Osteocyte (in vitro differentiated cells): ENCODE data around the gene DENND1A. TPM values are rescaled to one million over a fixed set of nuclear protein-coding genes. Genes with fewer than 3 reads are reported as not detected.

Experiments used
- DNase-seq: peaks from one replicate; pipeline ENCODE4 v3.0.0; 2021; ENCODE audit warnings: mixed read lengths; ENCODE audit not compliant: unreplicated experiment; ENCODE audit errors: extremely low spot score
- H3K27ac Mint-ChIP-seq: one replicate; pipeline ENCODE4 v1.8.0; 2021; ENCODE audit warnings: mild to moderate bottlenecking, mixed read lengths; ENCODE audit not compliant: unreplicated experiment
- H3K27me3 Mint-ChIP-seq: one replicate; pipeline ENCODE4 v1.8.0; 2021; ENCODE audit warnings: mixed read lengths; ENCODE audit not compliant: unreplicated experiment
- H3K36me3 Mint-ChIP-seq: one replicate; pipeline ENCODE4 v1.8.0; 2021; ENCODE audit warnings: mixed read lengths; ENCODE audit not compliant: unreplicated experiment
- H3K4me1 Mint-ChIP-seq: one replicate; pipeline ENCODE4 v1.8.0; 2021; ENCODE audit warnings: mixed read lengths; ENCODE audit not compliant: unreplicated experiment
- H3K4me3 Mint-ChIP-seq: one replicate; pipeline ENCODE4 v1.8.0; 2021; ENCODE audit warnings: mild to moderate bottlenecking, moderate library complexity, mixed read lengths; ENCODE audit not compliant: unreplicated experiment
- H3K9me3 Mint-ChIP-seq: one replicate; pipeline ENCODE4 v1.8.0; 2021; ENCODE audit warnings: mixed read lengths; ENCODE audit not compliant: unreplicated experiment
- total RNA-seq: library from RNA; stranded (reverse); gene quantifications from 2 replicates; pipeline ENCODE4 v1.2.1, GENCODE V29; 2021
- TF ChIP-seq, protein P1 (sequence below): fragments of 200-600 bp; sonication (generic); IDR thresholded peaks from 2 replicates; pipeline ENCODE4 v1.5.0; 2021; ENCODE audit warnings: antibody characterized with exemption, mild to moderate bottlenecking, moderate library complexity

DENND1A gene
- total RNA-seq, 1 donor from 2014 or later, result 19.8 TPM

DNA sequence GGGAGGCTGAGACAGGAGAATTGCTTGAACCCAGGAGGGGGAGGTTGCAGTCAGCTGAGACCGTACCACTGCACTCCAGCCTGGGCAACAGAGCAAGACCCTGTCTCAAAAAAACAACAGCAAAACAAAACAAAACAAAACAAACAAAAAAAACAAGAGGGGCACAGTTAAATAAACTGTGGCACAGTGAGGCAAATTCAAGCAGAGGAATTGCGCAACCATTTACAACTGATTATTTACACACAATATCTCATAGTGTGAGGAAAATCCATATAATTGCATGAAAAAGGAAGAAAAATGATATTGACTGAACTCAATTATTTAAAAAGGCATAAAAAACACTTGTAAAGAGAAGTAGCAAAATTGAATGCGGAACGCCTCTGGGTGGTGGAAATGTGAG, 412.4 kb downstream of the DENND1A start:
- TF ChIP-seq, protein P1, sequence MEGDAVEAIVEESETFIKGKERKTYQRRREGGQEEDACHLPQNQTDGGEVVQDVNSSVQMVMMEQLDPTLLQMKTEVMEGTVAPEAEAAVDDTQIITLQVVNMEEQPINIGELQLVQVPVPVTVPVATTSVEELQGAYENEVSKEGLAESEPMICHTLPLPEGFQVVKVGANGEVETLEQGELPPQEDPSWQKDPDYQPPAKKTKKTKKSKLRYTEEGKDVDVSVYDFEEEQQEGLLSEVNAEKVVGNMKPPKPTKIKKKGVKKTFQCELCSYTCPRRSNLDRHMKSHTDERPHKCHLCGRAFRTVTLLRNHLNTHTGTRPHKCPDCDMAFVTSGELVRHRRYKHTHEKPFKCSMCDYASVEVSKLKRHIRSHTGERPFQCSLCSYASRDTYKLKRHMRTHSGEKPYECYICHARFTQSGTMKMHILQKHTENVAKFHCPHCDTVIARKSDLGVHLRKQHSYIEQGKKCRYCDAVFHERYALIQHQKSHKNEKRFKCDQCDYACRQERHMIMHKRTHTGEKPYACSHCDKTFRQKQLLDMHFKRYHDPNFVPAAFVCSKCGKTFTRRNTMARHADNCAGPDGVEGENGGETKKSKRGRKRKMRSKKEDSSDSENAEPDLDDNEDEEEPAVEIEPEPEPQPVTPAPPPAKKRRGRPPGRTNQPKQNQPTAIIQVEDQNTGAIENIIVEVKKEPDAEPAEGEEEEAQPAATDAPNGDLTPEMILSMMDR, result no peak
- no peak overlapping the region for H3K4me3 Mint-ChIP-seq
- H3K4me1 Mint-ChIP-seq, result no peaks in the 10 kb centered on the region
- DNase-seq, result no peak
- no peak overlapping the region for H3K27ac Mint-ChIP-seq
- no peaks in the 10 kb centered on the region for H3K27me3 Mint-ChIP-seq
- no peaks in the 10 kb centered on the region for H3K9me3 Mint-ChIP-seq
- no peaks in the 10 kb centered on the region for H3K36me3 Mint-ChIP-seq

DNA sequence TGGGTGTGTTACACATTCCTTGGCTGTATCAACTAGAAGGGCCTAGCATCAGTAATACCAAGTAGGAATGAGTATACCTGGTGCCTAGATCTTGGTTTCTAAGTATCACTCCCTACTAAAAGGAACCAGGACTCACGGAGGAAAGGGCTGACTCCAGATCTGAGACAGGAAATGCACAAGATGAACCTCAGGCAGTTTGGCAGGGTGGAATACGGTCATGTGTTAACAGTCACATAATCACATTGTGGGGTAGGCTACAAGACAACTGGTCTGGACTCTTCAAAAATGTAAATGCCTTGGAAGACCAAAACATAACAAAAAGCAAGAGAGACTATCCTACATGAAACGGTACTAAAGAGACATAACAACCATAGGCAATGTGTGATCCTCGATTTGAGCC, 415.2 kb downstream of the DENND1A start:
- Mint-ChIP-seq H3K27me3 (no peaks in the 10 kb centered on the region), H3K4me1 (no peaks in the 10 kb centered on the region), H3K27ac (no peak overlapping the region), H3K4me3 (no peak overlapping the region), H3K36me3 (no peaks in the 10 kb centered on the region), H3K9me3 (no peaks in the 10 kb centered on the region)
- TF ChIP-seq, protein P1, result no peak
- DNase-seq, result no peak

DNA sequence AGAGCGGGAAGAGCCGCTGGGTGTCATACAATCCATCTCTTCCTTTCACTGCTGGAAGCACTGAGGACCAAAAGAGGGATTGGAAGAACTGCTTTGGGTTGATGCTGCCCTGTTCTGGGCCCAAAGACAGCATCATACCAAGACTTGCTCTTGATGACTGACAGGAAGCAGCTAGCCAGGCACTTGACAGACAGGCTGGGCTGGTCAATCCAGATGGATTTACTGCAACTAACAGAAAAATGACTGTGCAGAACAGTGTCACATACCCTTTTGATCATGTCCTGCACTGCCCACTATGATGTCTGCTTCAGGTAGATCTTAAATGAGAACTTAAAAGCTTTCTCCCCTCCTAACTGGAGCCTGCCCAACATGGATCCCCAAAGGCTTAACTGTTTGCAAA, 416.4 kb downstream of the DENND1A start:
- Mint-ChIP-seq H3K9me3 (no peaks in the 10 kb centered on the region), H3K27ac (no peak overlapping the region), H3K4me1 (no peaks in the 10 kb centered on the region), H3K27me3 (no peaks in the 10 kb centered on the region), H3K4me3 (no peak overlapping the region), H3K36me3 (no peaks in the 10 kb centered on the region)
- no peak for DNase-seq
- TF ChIP-seq, protein P1, result no peak

DNA sequence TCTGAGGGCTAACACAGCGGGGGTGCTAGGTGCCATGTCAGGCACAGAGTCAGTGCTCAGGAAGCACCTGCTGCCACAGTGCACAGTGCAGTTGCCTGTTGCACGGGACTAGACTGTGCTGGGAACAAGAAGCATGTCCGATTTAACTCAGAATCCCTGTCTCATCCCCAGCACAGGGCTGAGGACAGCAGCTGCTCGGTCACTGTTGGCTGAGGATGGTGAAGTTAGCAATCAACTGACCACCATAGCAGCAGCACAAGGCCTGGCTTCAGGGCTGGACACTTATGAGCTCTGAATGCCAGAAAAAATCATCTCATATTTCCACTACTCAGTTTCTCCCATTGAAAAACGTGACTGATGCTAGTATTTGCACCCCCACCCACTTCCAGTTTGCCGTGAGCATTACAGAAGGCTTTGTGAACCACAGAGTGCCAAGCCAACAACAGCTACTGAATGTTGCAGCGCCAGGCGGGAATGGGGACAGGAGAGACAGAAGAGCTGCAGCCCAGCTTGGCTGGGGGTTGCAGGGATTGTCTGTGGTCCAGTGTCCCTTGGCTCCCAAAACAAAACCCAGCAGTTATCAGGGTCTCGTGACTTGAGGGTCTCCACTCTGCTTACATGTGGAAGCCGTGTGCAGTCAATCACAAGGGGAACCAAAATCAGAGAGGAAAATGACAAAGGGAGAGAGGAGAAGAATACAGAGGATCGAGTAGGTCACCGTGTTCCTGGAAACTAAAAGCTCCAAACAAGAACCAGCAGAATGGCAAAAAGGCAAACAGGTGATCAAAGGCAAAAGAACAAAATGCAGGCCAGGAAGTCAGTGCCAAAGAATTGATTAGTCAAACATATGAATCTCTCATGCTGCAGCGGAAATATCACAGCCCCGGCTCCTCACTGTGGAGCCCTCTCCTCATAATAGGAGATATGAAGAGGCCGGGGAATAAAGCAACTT, 418.3 kb downstream of the DENND1A start:
- Mint-ChIP-seq H3K4me3 (no peak overlapping the region), H3K4me1 (no peaks in the 10 kb centered on the region), H3K27me3 (no peaks in the 10 kb centered on the region), H3K27ac (no peak overlapping the region), H3K9me3 (no peaks in the 10 kb centered on the region), H3K36me3 (no peaks in the 10 kb centered on the region)
- DNase-seq, result no peak
- TF ChIP-seq, protein P1, result no peak

DNA sequence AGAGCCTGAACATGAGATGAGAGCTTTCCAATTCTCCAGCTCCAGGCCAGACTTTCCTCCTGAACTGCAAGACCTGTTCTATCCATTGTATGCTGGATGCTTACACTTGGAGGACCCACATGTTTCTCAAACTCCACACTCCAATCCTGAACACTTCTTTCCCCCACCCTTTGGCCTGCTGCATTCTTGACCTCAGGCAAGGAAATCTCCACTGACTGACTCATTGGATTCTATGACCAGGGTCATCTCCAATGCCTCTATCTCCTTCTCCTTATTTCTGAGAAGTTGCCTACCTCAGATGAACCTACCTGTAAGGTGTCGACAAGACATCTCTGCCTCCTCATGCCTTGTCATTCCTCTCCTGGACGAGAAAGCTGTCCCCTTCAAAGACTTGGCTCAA, 420.3 kb downstream of the DENND1A start:
- TF ChIP-seq, protein P1, result no peak
- Mint-ChIP-seq H3K4me1 (no peaks in the 10 kb centered on the region), H3K36me3 (no peaks in the 10 kb centered on the region), H3K4me3 (no peak overlapping the region), H3K27ac (no peak overlapping the region), H3K27me3 (no peaks in the 10 kb centered on the region), H3K9me3 (no peaks in the 10 kb centered on the region)
- DNase-seq, result no peak
